ENCODE results near the gene ITGA1.

GRCh38 chr5:52897238-52897614, 109.5 kb downstream of the ITGA1 start:
- TF ChIP-seq CTCF (IDR thresholded peaks at IDR 0.05): no peak
- TF ChIP-seq EZH2 (IDR thresholded peaks at IDR 0.05; ENCODE audit: borderline replicate concordance, insufficient read depth, low read depth, low read length, poor library complexity, severe bottlenecking): no peak

Data from B cell (primary cell).